NB4 (cell line): ENCODE data around the gene FGF11.

Source experiments
- CTCF ChIP-seq: IDR thresholded peaks from one replicate; pipeline ENCODE4 v1.5.1; 2012; ENCODE audit warnings: low read depth, low read length
- MAX ChIP-seq: IDR thresholded peaks from 2 replicates; pipeline ENCODE4 v1.6.1; 2011; ENCODE audit warnings: low read depth, low read length
- POLR2A ChIP-seq: IDR thresholded peaks from 2 replicates; pipeline ENCODE4 v1.6.1; 2011; ENCODE audit warnings: mild to moderate bottlenecking; ENCODE audit not compliant: insufficient read length; ENCODE audit errors: extremely low read depth

- TF ChIP-seq CTCF (peak; percentile 15), POLR2A (no peak), MAX (peak; percentile 40; the same call in 1 of the 2 replicates)
Measured at GRCh38 chr17:7435676-7436555, 3.4 kb upstream of the FGF11 start.
